ENCODE results near the gene PPP2R2C. TPM values are rescaled to one million over a fixed set of nuclear protein-coding genes. Genes with fewer than 3 reads are reported as not detected.

The PPP2R2C gene
- total and polyA plus RNA-seq, 3 experiments from 2014 or later = not detected

GRCh38 chr4:6313216-6313615 is 159.2 kb downstream of the PPP2R2C start:
- H3K4me1 ChIP-seq (ENCODE audit: insufficient read depth, low read length) = no peaks in the 10 kb centered on the region
- Mint-ChIP-seq H3K4me3 (no peak overlapping the region), H3K27me3 (peaks cover 23 to 68% of the 10 kb centered on the region in 2 donors), H3K9me3 (peaks cover 0 to 1% (median 0%) of the 10 kb centered on the region in 5 donors), H3K36me3 (no peaks in the 10 kb centered on the region), H3K4me1 (peaks cover 4 to 15% (median 10%) of the 10 kb centered on the region in 3 donors), H3K27ac (no peak overlapping the region)
- peaks cover 8% of the 10 kb centered on the region for H3K27me3 ChIP-seq (ENCODE audit: insufficient read depth, low read length, poor library complexity, severe bottlenecking)
- no peaks in the 10 kb centered on the region for H3K9me3 ChIP-seq (ENCODE audit: low read length)
- ChIA-PET CTCF (no interaction called here), POLR2A (no interaction called here)
- H3K36me3 ChIP-seq (ENCODE audit: insufficient read depth, low read length) = no peaks in the 10 kb centered on the region
- no peak overlapping the region for H3K4me3 ChIP-seq (ENCODE audit: low read length)
- no peak for DNase-seq
- no peak overlapping the region for H3K27ac ChIP-seq (ENCODE audit: low read depth, low read length)

GRCh38 chr4:6309777-6310176 is 162.6 kb downstream of the PPP2R2C start:
- ChIA-PET POLR2A (no interaction called here), CTCF (interaction anchor here (2.8 kb wide), 1 partner anchor 58 kb away, joined by 10 read pairs; no protein-coding TSS in a partner anchor)
- Histone ChIP-seq H3K27ac (ENCODE audit: low read depth, low read length) (no peak overlapping the region), H3K27me3 (ENCODE audit: insufficient read depth, low read length, poor library complexity, severe bottlenecking) (peaks cover 4% of the 10 kb centered on the region), H3K9me3 (ENCODE audit: low read length) (no peaks in the 10 kb centered on the region), H3K4me3 (ENCODE audit: low read length) (no peak overlapping the region), H3K36me3 (ENCODE audit: insufficient read depth, low read length) (no peaks in the 10 kb centered on the region), H3K4me1 (ENCODE audit: insufficient read depth, low read length) (no peaks in the 10 kb centered on the region)
- peaks cover 0 to 1% (median 0%) of the 10 kb centered on the region in 5 donors for H3K9me3 Mint-ChIP-seq
- H3K36me3 Mint-ChIP-seq = no peaks in the 10 kb centered on the region
- H3K4me1 Mint-ChIP-seq = peaks cover 5 to 15% (median 11%) of the 10 kb centered on the region in 3 donors
- H3K27ac Mint-ChIP-seq = peak overlapping the region in 1 of 8 donors; percentile 65
- peak overlapping the region; percentile 44 to 77 (median 68) for H3K4me3 Mint-ChIP-seq
- H3K27me3 Mint-ChIP-seq = peaks cover 31 to 65% of the 10 kb centered on the region in 2 donors
- no peak for DNase-seq

GRCh38 chr4:6308899-6309643 is 163.3 kb downstream of the PPP2R2C start:
- no peaks in the 10 kb centered on the region for H3K4me1 ChIP-seq (ENCODE audit: insufficient read depth, low read length)

GRCh38 chr4:6307891-6308290 is 164.5 kb downstream of the PPP2R2C start:
- H3K27ac Mint-ChIP-seq = no peak overlapping the region
- H3K9me3 Mint-ChIP-seq = peaks cover 0 to 1% (median 0%) of the 10 kb centered on the region in 5 donors
- peaks cover 5 to 15% (median 11%) of the 10 kb centered on the region in 3 donors for H3K4me1 Mint-ChIP-seq
- H3K27me3 Mint-ChIP-seq = peaks cover 31 to 51% of the 10 kb centered on the region in 2 donors
- no peak for DNase-seq
- Histone ChIP-seq H3K36me3 (ENCODE audit: insufficient read depth, low read length) (no peaks in the 10 kb centered on the region), H3K4me3 (ENCODE audit: low read length) (no peak overlapping the region), H3K27ac (ENCODE audit: low read depth, low read length) (no peak overlapping the region), H3K4me1 (ENCODE audit: insufficient read depth, low read length) (no peaks in the 10 kb centered on the region), H3K9me3 (ENCODE audit: low read length) (no peaks in the 10 kb centered on the region), H3K27me3 (ENCODE audit: insufficient read depth, low read length, poor library complexity, severe bottlenecking) (peaks cover 4% of the 10 kb centered on the region)
- ChIA-PET CTCF (interaction anchor here (1.3 to 2.8 kb wide), 2 partner anchors 20 to 56 kb away, joined by 6 to 10 read pairs; no protein-coding TSS in a partner anchor), POLR2A (no interaction called here)
- H3K36me3 Mint-ChIP-seq = peaks cover 0 to 2% (median 0%) of the 10 kb centered on the region in 3 donors
- H3K4me3 Mint-ChIP-seq = no peak overlapping the region

More at GRCh38 chr4:6308899-6309643, 163.3 kb downstream of the PPP2R2C start:
- H3K27me3 ChIP-seq (ENCODE audit: insufficient read depth, low read length, poor library complexity, severe bottlenecking) = peaks cover 4% of the 10 kb centered on the region
- H3K4me3 Mint-ChIP-seq = peak overlapping the region; percentile 44 to 77 (median 68)
- H3K27ac Mint-ChIP-seq = peak overlapping the region in 1 of 8 donors; percentile 19
- peaks cover 5 to 15% (median 11%) of the 10 kb centered on the region in 3 donors for H3K4me1 Mint-ChIP-seq
- H3K9me3 Mint-ChIP-seq = peaks cover 0 to 1% (median 0%) of the 10 kb centered on the region in 5 donors
- H3K27me3 Mint-ChIP-seq = peaks cover 31 to 61% of the 10 kb centered on the region in 2 donors
- H3K27ac ChIP-seq (ENCODE audit: low read depth, low read length) = no peak overlapping the region
- no peak overlapping the region for H3K4me3 ChIP-seq (ENCODE audit: low read length)
- no peaks in the 10 kb centered on the region for H3K9me3 ChIP-seq (ENCODE audit: low read length)
- no peaks in the 10 kb centered on the region for H3K36me3 Mint-ChIP-seq
- CTCF ChIA-PET = interaction anchor here (1.3 to 2.8 kb wide), 2 partner anchors 18 to 57 kb away, joined by 6 to 10 read pairs; no protein-coding TSS in a partner anchor
- peak in 3 of 5 donors; percentile 10 to 53 (median 26) for DNase-seq
- H3K36me3 ChIP-seq (ENCODE audit: insufficient read depth, low read length) = no peaks in the 10 kb centered on the region
- POLR2A ChIA-PET = no interaction called here

- Mint-ChIP-seq H3K27me3 (peaks cover 30 to 44% of the 10 kb centered on the region in 2 donors), H3K9me3 (peaks cover 0 to 1% (median 0%) of the 10 kb centered on the region in 5 donors), H3K36me3 (peaks cover 0 to 8% (median 0%) of the 10 kb centered on the region in 3 donors), H3K27ac (no peak overlapping the region), H3K4me3 (no peak overlapping the region), H3K4me1 (peaks cover 5 to 15% (median 11%) of the 10 kb centered on the region in 3 donors)
- Histone ChIP-seq H3K27me3 (ENCODE audit: insufficient read depth, low read length, poor library complexity, severe bottlenecking) (peaks cover 4% of the 10 kb centered on the region), H3K4me3 (ENCODE audit: low read length) (no peak overlapping the region), H3K4me1 (ENCODE audit: insufficient read depth, low read length) (no peaks in the 10 kb centered on the region), H3K27ac (ENCODE audit: low read depth, low read length) (no peak overlapping the region), H3K36me3 (ENCODE audit: insufficient read depth, low read length) (no peaks in the 10 kb centered on the region), H3K9me3 (ENCODE audit: low read length) (no peaks in the 10 kb centered on the region)
- POLR2A ChIA-PET = no interaction called here
- CTCF ChIA-PET = no interaction called here
- no peak for DNase-seq
These were observed 165.2 kb downstream of the PPP2R2C start for GRCh38 chr4:6307230-6307629.

- Histone ChIP-seq H3K4me1 (ENCODE audit: insufficient read depth, low read length) (no peaks in the 10 kb centered on the region), H3K27ac (ENCODE audit: low read depth, low read length) (no peak overlapping the region), H3K9me3 (ENCODE audit: low read length) (no peaks in the 10 kb centered on the region), H3K27me3 (ENCODE audit: insufficient read depth, low read length, poor library complexity, severe bottlenecking) (peaks cover 4% of the 10 kb centered on the region), H3K4me3 (ENCODE audit: low read length) (no peak overlapping the region), H3K36me3 (ENCODE audit: insufficient read depth, low read length) (no peaks in the 10 kb centered on the region)
- Mint-ChIP-seq H3K4me1 (peaks cover 5 to 15% (median 11%) of the 10 kb centered on the region in 3 donors), H3K27me3 (peaks cover 23 to 37% of the 10 kb centered on the region in 2 donors), H3K4me3 (no peak overlapping the region), H3K9me3 (peaks cover 0 to 1% (median 0%) of the 10 kb centered on the region in 5 donors), H3K27ac (peak overlapping the region in 1 of 8 donors; percentile 29), H3K36me3 (peaks cover 0 to 12% (median 3%) of the 10 kb centered on the region in 3 donors)
- POLR2A ChIA-PET = no interaction called here
- DNase-seq = no peak
- CTCF ChIA-PET = no interaction called here
These were observed 166.1 kb downstream of the PPP2R2C start for GRCh38 chr4:6306299-6306698.

- no peak for DNase-seq
- H3K4me1 ChIP-seq (ENCODE audit: insufficient read depth, low read length) = no peaks in the 10 kb centered on the region
- no peaks in the 10 kb centered on the region for H3K9me3 ChIP-seq (ENCODE audit: low read length)
- ChIA-PET POLR2A (no interaction called here), CTCF (no interaction called here)
- H3K27me3 Mint-ChIP-seq = peaks cover 16 to 18% of the 10 kb centered on the region in 2 donors
- peaks cover 5% of the 10 kb centered on the region in 3 donors for H3K4me1 Mint-ChIP-seq
- H3K27me3 ChIP-seq (ENCODE audit: insufficient read depth, low read length, poor library complexity, severe bottlenecking) = no peaks in the 10 kb centered on the region
- H3K27ac ChIP-seq (ENCODE audit: low read depth, low read length) = no peak overlapping the region
- H3K36me3 ChIP-seq (ENCODE audit: insufficient read depth, low read length) = no peaks in the 10 kb centered on the region
- H3K9me3 Mint-ChIP-seq = no peaks in the 10 kb centered on the region
- H3K27ac Mint-ChIP-seq = no peak overlapping the region
- peaks cover 3 to 20% (median 8%) of the 10 kb centered on the region in 3 donors for H3K36me3 Mint-ChIP-seq
- no peak overlapping the region for H3K4me3 Mint-ChIP-seq
- no peak overlapping the region for H3K4me3 ChIP-seq (ENCODE audit: low read length)
These were observed 168.5 kb downstream of the PPP2R2C start for GRCh38 chr4:6303943-6304342.

GRCh38 chr4:6302869-6303268 is 169.5 kb downstream of the PPP2R2C start:
- Histone ChIP-seq H3K36me3 (ENCODE audit: insufficient read depth, low read length) (no peaks in the 10 kb centered on the region), H3K4me1 (ENCODE audit: insufficient read depth, low read length) (no peaks in the 10 kb centered on the region), H3K4me3 (ENCODE audit: low read length) (no peak overlapping the region), H3K27ac (ENCODE audit: low read depth, low read length) (no peak overlapping the region), H3K27me3 (ENCODE audit: insufficient read depth, low read length, poor library complexity, severe bottlenecking) (no peaks in the 10 kb centered on the region), H3K9me3 (ENCODE audit: low read length) (no peaks in the 10 kb centered on the region)
- POLR2A ChIA-PET = no interaction called here
- peak overlapping the region in 2 of 8 donors; percentile 18 to 23 for H3K27ac Mint-ChIP-seq
- no peaks in the 10 kb centered on the region for H3K9me3 Mint-ChIP-seq
- DNase-seq = no peak
- H3K36me3 Mint-ChIP-seq = peaks cover 3 to 20% (median 8%) of the 10 kb centered on the region in 3 donors
- CTCF ChIA-PET = no interaction called here
- H3K27me3 Mint-ChIP-seq = peaks cover 8 to 10% of the 10 kb centered on the region in 2 donors
- H3K4me3 Mint-ChIP-seq = no peak overlapping the region
- no peaks in the 10 kb centered on the region for H3K4me1 Mint-ChIP-seq
